Activated T-helper 1 cell treated with anti-CD3 and anti-CD28 coated beads, Interleukin-12 subunit alpha, Interleukin-12 subunit beta, Interleukin-2, Interleukin-4 antibody, amounts not matched to agents 30 ng/mL and 10 ng/mL and 1 ng/mL, durations not matched to agents 14 hours and 24 hours and 36 hours (primary cell): ENCODE results near the gene DOCK9. TPM values are rescaled to one million over a fixed set of nuclear protein-coding genes. Genes with fewer than 3 reads are reported as not detected.

Source experiments
- DNase-seq: peaks from one replicate; pipeline ENCODE4 v3.0.0; 2021; ENCODE audit warnings: low spot score
- H3K27ac Mint-ChIP-seq: one replicate; pipeline ENCODE4 v1.8.0; 2021; ENCODE audit warnings: mild to moderate bottlenecking, mixed read lengths
- H3K27me3 Mint-ChIP-seq: one replicate; pipeline ENCODE4 v1.8.0; 2022; ENCODE audit warnings: mild to moderate bottlenecking, moderate library complexity, mixed read lengths; ENCODE audit not compliant: insufficient read depth
- H3K36me3 Mint-ChIP-seq: one replicate; pipeline ENCODE4 v1.8.0; 2021; ENCODE audit warnings: low read depth, mixed read lengths
- H3K4me1 Mint-ChIP-seq: one replicate; pipeline ENCODE4 v1.8.0; 2021; ENCODE audit warnings: low read depth, mixed read lengths
- H3K4me3 Mint-ChIP-seq: one replicate; pipeline ENCODE4 v1.8.0; 2021; ENCODE audit warnings: mild to moderate bottlenecking, moderate library complexity, mixed read lengths
- H3K9me3 Mint-ChIP-seq: one replicate; pipeline ENCODE4 v1.8.0; 2021; ENCODE audit warnings: mixed read lengths
- intact Hi-C: fragments of 100-400 bp; cut with micrococcal nuclease; formaldehyde crosslinking; loops from one replicate; pipeline ENCODE4 v1.15.1; 2024
- total RNA-seq: library from RNA; stranded (reverse); gene quantifications from 2 replicates; pipeline ENCODE4 v1.2.3, GENCODE V29; 2022

Gene DOCK9
- total RNA-seq, 1 donor from 2014 or later: 36.0 TPM

- Mint-ChIP-seq H3K27me3 (peaks cover 11% of the 10 kb centered on the region), H3K36me3 (peaks cover 11% of the 10 kb centered on the region), H3K4me3 (no peak overlapping the region), H3K4me1 (no peaks in the 10 kb centered on the region), H3K27ac (no peak overlapping the region), H3K9me3 (peaks cover 4% of the 10 kb centered on the region)
- no peak for DNase-seq
- intact Hi-C loops: no loop called here
Observed at GRCh38 chr13:98787996-98788395, 189.9 kb downstream of the DOCK9 start.

GRCh38 chr13:98787173-98787572 lies 190.7 kb downstream of the DOCK9 start:
- Mint-ChIP-seq H3K9me3 (no peaks in the 10 kb centered on the region), H3K4me1 (no peaks in the 10 kb centered on the region), H3K4me3 (no peak overlapping the region), H3K27me3 (peaks cover 11% of the 10 kb centered on the region), H3K36me3 (peaks cover 4% of the 10 kb centered on the region), H3K27ac (no peak overlapping the region)
- no peak for DNase-seq
- intact Hi-C loops: no loop called here

- no peaks in the 10 kb centered on the region for H3K36me3 Mint-ChIP-seq
- no peaks in the 10 kb centered on the region for H3K9me3 Mint-ChIP-seq
- no peaks in the 10 kb centered on the region for H3K4me1 Mint-ChIP-seq
- intact Hi-C loops: no loop called here
- no peak overlapping the region for H3K27ac Mint-ChIP-seq
- no peak overlapping the region for H3K4me3 Mint-ChIP-seq
- H3K27me3 Mint-ChIP-seq: peaks cover 13% of the 10 kb centered on the region
- no peak for DNase-seq
Observed at GRCh38 chr13:98786023-98786422, 191.8 kb downstream of the DOCK9 start.

- H3K27ac Mint-ChIP-seq: no peak overlapping the region
- no peaks in the 10 kb centered on the region for H3K4me1 Mint-ChIP-seq
- H3K36me3 Mint-ChIP-seq: no peaks in the 10 kb centered on the region
- H3K4me3 Mint-ChIP-seq: no peak overlapping the region
- no peaks in the 10 kb centered on the region for H3K9me3 Mint-ChIP-seq
- intact Hi-C loops: no loop called here
- DNase-seq: no peak
- peaks cover 13% of the 10 kb centered on the region for H3K27me3 Mint-ChIP-seq
Observed at GRCh38 chr13:98785405-98785804, 192.5 kb downstream of the DOCK9 start.

GRCh38 chr13:98784666-98785065 lies 193.2 kb downstream of the DOCK9 start:
- no peaks in the 10 kb centered on the region for H3K36me3 Mint-ChIP-seq
- H3K4me1 Mint-ChIP-seq: no peaks in the 10 kb centered on the region
- no peaks in the 10 kb centered on the region for H3K9me3 Mint-ChIP-seq
- H3K27me3 Mint-ChIP-seq: peaks cover 13% of the 10 kb centered on the region
- intact Hi-C loops: no loop called here
- no peak overlapping the region for H3K27ac Mint-ChIP-seq
- DNase-seq: no peak
- no peak overlapping the region for H3K4me3 Mint-ChIP-seq

- H3K27me3 Mint-ChIP-seq: peaks cover 13% of the 10 kb centered on the region
- no peaks in the 10 kb centered on the region for H3K4me1 Mint-ChIP-seq
- DNase-seq: no peak
- H3K36me3 Mint-ChIP-seq: no peaks in the 10 kb centered on the region
- H3K9me3 Mint-ChIP-seq: no peaks in the 10 kb centered on the region
- H3K4me3 Mint-ChIP-seq: no peak overlapping the region
- intact Hi-C loops: no loop called here
- no peak overlapping the region for H3K27ac Mint-ChIP-seq
Observed at GRCh38 chr13:98783856-98784478, 193.9 kb downstream of the DOCK9 start.

- Mint-ChIP-seq H3K36me3 (no peaks in the 10 kb centered on the region), H3K9me3 (no peaks in the 10 kb centered on the region), H3K27ac (no peak overlapping the region), H3K4me1 (no peaks in the 10 kb centered on the region), H3K4me3 (no peak overlapping the region), H3K27me3 (peaks cover 9% of the 10 kb centered on the region)
- intact Hi-C loops: no loop called here
- no peak for DNase-seq
Observed at GRCh38 chr13:98782654-98783053, 195.2 kb downstream of the DOCK9 start.

- DNase-seq: no peak
- H3K36me3 Mint-ChIP-seq: no peaks in the 10 kb centered on the region
- H3K4me3 Mint-ChIP-seq: no peak overlapping the region
- no peak overlapping the region for H3K27ac Mint-ChIP-seq
- H3K4me1 Mint-ChIP-seq: no peaks in the 10 kb centered on the region
- intact Hi-C loops: no loop called here
- no peaks in the 10 kb centered on the region for H3K9me3 Mint-ChIP-seq
- peaks cover 7% of the 10 kb centered on the region for H3K27me3 Mint-ChIP-seq
Observed at GRCh38 chr13:98781905-98782304, 196.0 kb downstream of the DOCK9 start.

- intact Hi-C loops: no loop called here
- Mint-ChIP-seq H3K27ac (no peak overlapping the region), H3K36me3 (no peaks in the 10 kb centered on the region), H3K4me3 (no peak overlapping the region), H3K9me3 (no peaks in the 10 kb centered on the region), H3K27me3 (peaks cover 2% of the 10 kb centered on the region), H3K4me1 (no peaks in the 10 kb centered on the region)
- DNase-seq: no peak
Observed at GRCh38 chr13:98781470-98781869, 196.4 kb downstream of the DOCK9 start.

- Mint-ChIP-seq H3K9me3 (no peaks in the 10 kb centered on the region), H3K4me3 (no peak overlapping the region), H3K27ac (no peak overlapping the region), H3K36me3 (no peaks in the 10 kb centered on the region), H3K4me1 (no peaks in the 10 kb centered on the region), H3K27me3 (peaks cover 2% of the 10 kb centered on the region)
- no peak for DNase-seq
- intact Hi-C loops: no loop called here
Observed at GRCh38 chr13:98781045-98781444, 196.8 kb downstream of the DOCK9 start.

- intact Hi-C loops: no loop called here
- H3K36me3 Mint-ChIP-seq: no peaks in the 10 kb centered on the region
- no peak for DNase-seq
- H3K27ac Mint-ChIP-seq: no peak overlapping the region
- no peaks in the 10 kb centered on the region for H3K4me1 Mint-ChIP-seq
- no peak overlapping the region for H3K4me3 Mint-ChIP-seq
- no peaks in the 10 kb centered on the region for H3K9me3 Mint-ChIP-seq
- H3K27me3 Mint-ChIP-seq: peaks cover 2% of the 10 kb centered on the region
Observed at GRCh38 chr13:98780451-98780850, 197.4 kb downstream of the DOCK9 start.

GRCh38 chr13:98779695-98780094 lies 198.2 kb downstream of the DOCK9 start:
- Mint-ChIP-seq H3K4me3 (no peak overlapping the region), H3K36me3 (no peaks in the 10 kb centered on the region), H3K27me3 (peaks cover 2% of the 10 kb centered on the region), H3K27ac (no peak overlapping the region), H3K4me1 (no peaks in the 10 kb centered on the region), H3K9me3 (no peaks in the 10 kb centered on the region)
- no peak for DNase-seq
- intact Hi-C loops: no loop called here

- Mint-ChIP-seq H3K27me3 (peaks cover 2% of the 10 kb centered on the region), H3K4me3 (no peak overlapping the region), H3K4me1 (no peaks in the 10 kb centered on the region), H3K27ac (no peak overlapping the region), H3K9me3 (no peaks in the 10 kb centered on the region), H3K36me3 (no peaks in the 10 kb centered on the region)
- intact Hi-C loops: no loop called here
- DNase-seq: no peak
Observed at GRCh38 chr13:98778749-98779148, 199.1 kb downstream of the DOCK9 start.

GRCh38 chr13:98776644-98777043 lies 201.2 kb downstream of the DOCK9 start:
- H3K27me3 Mint-ChIP-seq: peaks cover 2% of the 10 kb centered on the region
- no peaks in the 10 kb centered on the region for H3K4me1 Mint-ChIP-seq
- intact Hi-C loops: no loop called here
- no peaks in the 10 kb centered on the region for H3K36me3 Mint-ChIP-seq
- DNase-seq: no peak
- H3K4me3 Mint-ChIP-seq: no peak overlapping the region
- H3K27ac Mint-ChIP-seq: no peak overlapping the region
- peaks cover 2% of the 10 kb centered on the region for H3K9me3 Mint-ChIP-seq
